GM06990 (cell line): Measurements from ENCODE around the gene APBA2.

Source experiments
- DNase-seq: peaks from one replicate; pipeline ENCODE4 v3.0.0-alpha.2; 2011; ENCODE audit not compliant: insufficient read length; ENCODE audit errors: extremely low read depth
- H3K27me3 ChIP-seq: replicated peaks from 2 replicates; pipeline ENCODE4 v1.6.0; 2011; ENCODE audit warnings: low read length; ENCODE audit not compliant: control insufficient read depth, insufficient read depth
- H3K36me3 ChIP-seq: 2 replicates; pipeline ENCODE4 v1.5.1; 2011; ENCODE audit warnings: low read length; ENCODE audit not compliant: control insufficient read depth, insufficient read depth
- H3K4me3 ChIP-seq: replicated peaks from 2 replicates; pipeline ENCODE4 v1.5.1; 2011; ENCODE audit warnings: low read depth, mild to moderate bottlenecking, control low read depth, low read length
- CTCF ChIP-seq: IDR thresholded peaks from 2 replicates; pipeline ENCODE4 v1.5.1; 2011; ENCODE audit warnings: low read length, control low read depth, mild to moderate bottlenecking, inconsistent platforms; ENCODE audit not compliant: insufficient read depth, poor library complexity, severe bottlenecking

The APBA2 gene

GRCh38 chr15:29034593-29035335 is 149.0 kb downstream of the APBA2 start:
- no peak for TF ChIP-seq CTCF
- Histone ChIP-seq H3K27me3 (no peaks in the 10 kb centered on the region; the same call in 1 of the 2 replicates), H3K36me3 (no peaks in the 10 kb centered on the region), H3K4me3 (no peak overlapping the region)
- no peak for DNase-seq

GRCh38 chr15:29035336-29036285 is 149.8 kb downstream of the APBA2 start:
- TF ChIP-seq CTCF, result no peak
- Histone ChIP-seq H3K4me3 (no peak overlapping the region), H3K36me3 (no peaks in the 10 kb centered on the region), H3K27me3 (no peaks in the 10 kb centered on the region; the same call in 1 of the 2 replicates)
- no peak for DNase-seq

- no peaks in the 10 kb centered on the region for H3K36me3 ChIP-seq
- H3K4me3 ChIP-seq, result no peak overlapping the region
- no peak for TF ChIP-seq CTCF
- no peak for DNase-seq
- no peaks in the 10 kb centered on the region; the same call in 1 of the 2 replicates for H3K27me3 ChIP-seq
Measured at GRCh38 chr15:29037997-29038705, 152.4 kb downstream of the APBA2 start.

- no peak for TF ChIP-seq CTCF
Measured at GRCh38 chr15:29039466-29040369, 153.9 kb downstream of the APBA2 start.

GRCh38 chr15:29040370-29040751 is 154.6 kb downstream of the APBA2 start:
- Histone ChIP-seq H3K27me3 (no peaks in the 10 kb centered on the region; the same call in 1 of the 2 replicates), H3K4me3 (no peak overlapping the region), H3K36me3 (no peaks in the 10 kb centered on the region)
- no peak for TF ChIP-seq CTCF
- no peak for DNase-seq

More at GRCh38 chr15:29039466-29040369, 153.9 kb downstream of the APBA2 start:
- no peaks in the 10 kb centered on the region for H3K36me3 ChIP-seq
- no peak for DNase-seq
- H3K4me3 ChIP-seq, result no peak overlapping the region
- H3K27me3 ChIP-seq, result no peaks in the 10 kb centered on the region; the same call in 1 of the 2 replicates
